Measurements from ENCODE around the gene ARHGEF19.

The ARHGEF19 gene

DNA sequence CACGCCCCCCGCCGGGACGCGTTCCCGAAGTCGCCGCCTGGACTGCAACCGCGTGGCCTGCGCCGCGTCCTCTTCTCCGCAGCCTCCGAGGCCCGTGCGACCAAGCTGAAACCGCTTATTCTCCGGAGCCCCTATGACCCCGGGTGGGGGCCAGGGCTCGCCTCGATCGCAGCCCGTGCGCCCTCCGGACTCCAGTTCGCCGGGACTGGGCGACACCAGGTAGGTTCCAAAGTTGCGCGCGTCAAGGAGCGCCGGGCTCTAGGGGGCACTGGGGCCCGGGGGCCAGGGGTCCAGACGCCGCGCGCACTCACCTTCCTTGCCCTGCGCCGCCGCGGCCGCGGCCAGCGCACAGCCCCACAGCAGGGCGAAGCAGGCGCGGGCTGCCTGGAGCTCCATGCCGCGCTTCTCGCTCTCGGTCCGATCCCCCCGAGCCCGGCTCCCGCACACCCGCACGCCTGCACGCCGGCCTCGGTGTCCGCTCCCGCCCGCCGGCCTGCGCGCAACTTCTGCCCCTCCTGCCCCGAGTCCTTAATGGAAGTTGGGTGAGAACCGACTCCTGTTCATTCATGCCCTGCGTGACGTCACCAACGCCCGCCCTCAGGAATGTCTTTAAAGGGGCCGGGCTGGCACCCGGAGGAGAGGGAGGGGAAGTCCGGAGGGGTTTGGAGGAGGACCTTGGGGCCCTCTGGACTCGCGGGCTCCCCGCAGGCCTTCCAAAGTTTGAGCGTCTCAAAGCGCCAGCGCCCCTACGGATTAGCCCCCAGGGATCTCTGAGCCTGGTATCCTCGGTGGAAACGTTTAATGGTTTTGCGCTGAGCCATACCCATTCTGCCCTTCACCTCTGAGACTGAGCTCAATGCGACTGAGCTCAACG is 56.7 kb downstream of the ARHGEF19 start, which contains the start of gene EPHA2:
TSS of gene EPHA2 (minus strand) at position 533 of the 874 bp plus-strand sequence. CDS start at position 396, 137 bp downstream.
- H3K9me3 Mint-ChIP-seq: no peaks in the 10 kb centered on the region
- peak within 1 kb of the TSS; percentile 78 to 95 (median 90) for H3K27ac Mint-ChIP-seq
- H3K36me3 Mint-ChIP-seq (ENCODE audit: low read depth): no peaks in the 10 kb centered on the region
- TF ChIP-seq, protein P1, sequence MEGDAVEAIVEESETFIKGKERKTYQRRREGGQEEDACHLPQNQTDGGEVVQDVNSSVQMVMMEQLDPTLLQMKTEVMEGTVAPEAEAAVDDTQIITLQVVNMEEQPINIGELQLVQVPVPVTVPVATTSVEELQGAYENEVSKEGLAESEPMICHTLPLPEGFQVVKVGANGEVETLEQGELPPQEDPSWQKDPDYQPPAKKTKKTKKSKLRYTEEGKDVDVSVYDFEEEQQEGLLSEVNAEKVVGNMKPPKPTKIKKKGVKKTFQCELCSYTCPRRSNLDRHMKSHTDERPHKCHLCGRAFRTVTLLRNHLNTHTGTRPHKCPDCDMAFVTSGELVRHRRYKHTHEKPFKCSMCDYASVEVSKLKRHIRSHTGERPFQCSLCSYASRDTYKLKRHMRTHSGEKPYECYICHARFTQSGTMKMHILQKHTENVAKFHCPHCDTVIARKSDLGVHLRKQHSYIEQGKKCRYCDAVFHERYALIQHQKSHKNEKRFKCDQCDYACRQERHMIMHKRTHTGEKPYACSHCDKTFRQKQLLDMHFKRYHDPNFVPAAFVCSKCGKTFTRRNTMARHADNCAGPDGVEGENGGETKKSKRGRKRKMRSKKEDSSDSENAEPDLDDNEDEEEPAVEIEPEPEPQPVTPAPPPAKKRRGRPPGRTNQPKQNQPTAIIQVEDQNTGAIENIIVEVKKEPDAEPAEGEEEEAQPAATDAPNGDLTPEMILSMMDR (IDR thresholded peaks at IDR 0.05; ENCODE audit: unreplicated experiment in 3 of 3): no peak
- peaks cover 34% of the 10 kb centered on the region for H3K4me1 Mint-ChIP-seq
- H3K27me3 Mint-ChIP-seq (ENCODE audit: low read depth): peaks cover 4% of the 10 kb centered on the region
- H3K4me3 Mint-ChIP-seq: peak within 1 kb of the TSS; percentile 87 to 94 (median 92)

DNA sequence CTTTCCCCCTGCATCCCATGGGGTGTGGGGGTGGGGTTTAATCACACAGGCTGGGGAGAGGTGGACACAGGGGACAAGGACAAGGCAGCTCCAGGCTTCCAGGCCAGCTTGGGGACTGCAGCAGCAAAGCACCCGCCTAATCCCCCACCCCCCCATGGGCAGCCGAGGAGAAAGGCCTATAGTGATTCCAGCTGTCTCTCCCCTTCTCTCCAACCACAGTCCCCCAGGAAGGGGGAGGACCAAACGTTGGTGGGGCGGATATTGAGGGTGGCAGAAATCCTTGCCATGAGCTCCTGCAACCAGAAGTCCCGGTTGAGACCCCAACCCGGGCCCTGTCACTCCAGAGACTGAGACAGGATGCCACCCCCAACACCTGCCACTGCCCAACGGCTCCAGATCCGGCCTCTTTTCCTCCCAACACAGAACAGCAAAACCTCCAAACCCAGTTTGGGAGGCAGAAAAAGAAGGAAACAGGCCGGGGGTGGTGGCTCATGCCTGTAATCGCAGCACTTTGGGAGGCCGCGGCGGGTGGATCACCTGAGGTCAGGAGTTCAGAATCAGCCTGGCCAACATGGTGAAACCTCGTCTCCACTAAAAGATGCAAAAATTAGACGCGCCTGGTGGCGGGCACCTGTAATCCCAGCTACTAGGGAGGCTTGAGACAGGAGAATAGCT is 58.3 kb downstream of the ARHGEF19 start:
- H3K27me3 Mint-ChIP-seq (ENCODE audit: low read depth): peaks cover 4% of the 10 kb centered on the region
- TF ChIP-seq, protein P1 (IDR thresholded peaks at IDR 0.05; ENCODE audit: unreplicated experiment in 3 of 3): no peak
- H3K4me3 Mint-ChIP-seq: peak overlapping the region; percentile 84 to 87 (median 86)
- peak overlapping the region in 2 of 3 experiments; percentile 96 to 97 for H3K27ac Mint-ChIP-seq
- peaks cover 34% of the 10 kb centered on the region for H3K4me1 Mint-ChIP-seq
- H3K9me3 Mint-ChIP-seq: no peaks in the 10 kb centered on the region
- no peaks in the 10 kb centered on the region for H3K36me3 Mint-ChIP-seq (ENCODE audit: low read depth)

DNA sequence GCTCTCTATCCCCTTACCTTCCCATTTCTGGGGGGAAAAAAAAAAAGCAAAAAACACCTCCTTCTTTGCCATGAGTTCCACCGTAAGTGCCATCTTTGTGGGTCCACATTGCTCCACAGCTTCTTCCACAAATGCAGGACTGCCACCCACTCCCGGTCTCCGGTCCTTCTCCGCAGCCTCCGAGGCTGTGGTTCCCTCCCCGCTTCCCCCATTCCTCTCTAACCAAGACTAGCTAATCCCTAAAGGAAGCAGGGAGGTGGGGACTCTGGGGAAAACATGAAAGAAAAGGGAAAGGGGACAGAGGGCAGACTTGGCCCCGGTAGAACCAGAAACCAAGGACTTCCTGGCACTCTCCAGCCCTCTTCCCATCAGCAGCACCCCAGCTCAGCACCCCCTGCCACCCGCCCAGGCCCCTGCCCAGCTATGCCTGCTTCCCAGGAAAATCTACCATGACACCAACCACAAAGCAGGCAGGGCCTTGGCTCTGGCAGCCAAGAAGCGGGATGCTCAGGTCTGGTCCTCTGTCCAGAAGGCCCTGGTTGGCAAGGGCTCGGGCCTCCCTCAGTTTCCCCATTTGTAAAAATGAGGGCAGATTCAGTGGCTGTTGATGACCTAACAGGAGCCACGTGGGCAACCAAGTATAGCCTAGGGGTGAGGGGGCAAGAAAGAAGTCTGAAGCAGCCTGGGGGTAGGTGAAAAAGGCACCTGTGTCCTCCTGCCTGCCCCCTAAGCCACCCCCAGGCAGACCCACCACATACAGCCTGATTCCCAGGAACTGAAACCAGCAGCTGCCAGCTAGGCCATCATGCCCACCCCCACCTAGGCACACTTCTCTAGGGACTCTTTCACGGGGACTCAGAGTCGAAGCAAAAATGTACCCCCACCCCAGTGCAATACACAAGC is 59.1 kb downstream of the ARHGEF19 start:
- H3K36me3 Mint-ChIP-seq (ENCODE audit: low read depth): peaks cover 7% of the 10 kb centered on the region
- TF ChIP-seq, protein P1 (IDR thresholded peaks at IDR 0.05; ENCODE audit: unreplicated experiment in 3 of 3): no peak
- no peaks in the 10 kb centered on the region for H3K9me3 Mint-ChIP-seq
- peak overlapping the region; percentile 84 to 87 (median 86) for H3K4me3 Mint-ChIP-seq
- peak overlapping the region; percentile 95 to 97 (median 96) for H3K27ac Mint-ChIP-seq
- no peaks in the 10 kb centered on the region for H3K27me3 Mint-ChIP-seq (ENCODE audit: low read depth)
- peaks cover 34% of the 10 kb centered on the region for H3K4me1 Mint-ChIP-seq

DNA sequence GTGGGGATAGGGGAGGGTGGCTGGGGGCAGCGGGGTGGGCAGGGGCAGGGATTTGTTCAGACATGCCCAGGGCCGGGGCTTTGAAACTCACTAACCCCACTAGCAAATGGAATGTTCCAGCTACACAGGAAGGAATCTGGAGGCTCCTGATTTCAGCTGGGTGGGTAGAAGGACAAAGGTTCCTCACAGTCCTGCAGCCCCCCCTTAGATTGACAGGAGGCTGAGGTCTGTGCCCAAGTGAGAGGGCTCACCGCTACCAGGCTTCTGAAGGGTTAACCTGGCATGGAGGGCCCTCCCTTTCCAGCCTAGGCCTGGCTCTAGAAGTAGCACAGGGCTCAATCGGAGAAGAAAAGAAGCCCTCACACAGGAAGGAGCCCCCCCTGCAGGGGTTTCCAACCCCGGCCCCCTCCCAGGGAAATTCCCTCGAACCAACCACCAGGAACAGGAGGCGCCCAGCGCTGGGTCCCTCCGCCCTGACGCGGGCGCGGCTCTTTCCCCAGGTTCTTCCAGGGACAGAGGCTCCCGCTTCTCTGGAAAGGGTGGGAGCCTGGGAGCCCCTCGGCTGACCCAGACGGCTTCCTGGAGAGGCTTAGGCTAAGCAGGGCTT is 59.9 kb downstream of the ARHGEF19 start:
- peaks cover 14% of the 10 kb centered on the region for H3K36me3 Mint-ChIP-seq (ENCODE audit: low read depth)
- TF ChIP-seq, protein P1 (IDR thresholded peaks at IDR 0.05; ENCODE audit: unreplicated experiment in 3 of 3): no peak
- no peaks in the 10 kb centered on the region for H3K27me3 Mint-ChIP-seq (ENCODE audit: low read depth)
- peak overlapping the region; percentile 84 to 87 (median 86) for H3K4me3 Mint-ChIP-seq
- peak overlapping the region; percentile 95 to 97 (median 96) for H3K27ac Mint-ChIP-seq
- H3K9me3 Mint-ChIP-seq: no peaks in the 10 kb centered on the region
- H3K4me1 Mint-ChIP-seq: peaks cover 29% of the 10 kb centered on the region

DNA sequence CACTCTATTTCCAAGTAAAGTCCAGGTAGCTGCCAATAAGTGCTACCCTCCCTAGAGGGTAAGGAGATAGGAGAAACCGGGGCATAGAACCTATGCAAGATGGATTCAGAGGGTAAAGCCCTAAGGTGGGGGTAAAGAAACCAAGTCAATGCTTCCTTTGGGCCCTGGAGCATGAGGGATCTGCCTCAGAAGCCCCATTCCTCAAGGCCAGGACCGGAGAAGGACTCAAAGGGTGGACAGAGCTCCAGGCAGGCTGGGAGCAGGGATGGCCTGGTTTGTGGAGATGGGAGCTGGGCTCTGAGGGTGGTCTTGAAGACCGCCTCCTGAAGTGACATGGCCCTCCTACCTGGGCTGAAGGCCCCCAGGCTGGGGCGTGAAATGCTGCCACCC is 60.5 kb downstream of the ARHGEF19 start:
- H3K9me3 Mint-ChIP-seq: no peaks in the 10 kb centered on the region
- peak overlapping the region; percentile 95 to 97 (median 96) for H3K27ac Mint-ChIP-seq
- H3K27me3 Mint-ChIP-seq (ENCODE audit: low read depth): no peaks in the 10 kb centered on the region
- TF ChIP-seq, protein P1 (IDR thresholded peaks at IDR 0.05; ENCODE audit: unreplicated experiment in 3 of 3): no peak
- peak overlapping the region; percentile 52 to 60 (median 53) for H3K4me3 Mint-ChIP-seq
- peaks cover 29% of the 10 kb centered on the region for H3K4me1 Mint-ChIP-seq
- H3K36me3 Mint-ChIP-seq (ENCODE audit: low read depth): peaks cover 18% of the 10 kb centered on the region
